Kidney epithelial cell (primary cell): ENCODE data around the gene KCNQ1. TPM values are rescaled to one million over a fixed set of nuclear protein-coding genes. Genes with fewer than 3 reads are reported as not detected.
A peak's percentile ranks its signal among the peaks of the same experiment; 100 is the strongest.

ENCODE experiments used
- DNase-seq: peaks from one replicate; pipeline ENCODE4 v3.0.0-alpha.2; 2010; ENCODE audit warnings: low read depth
- H3K27me3 ChIP-seq: 2 replicates; pipeline ENCODE4 v1.6.0; 2011; ENCODE audit warnings: low read length; ENCODE audit not compliant: control insufficient read depth, insufficient read depth
- H3K36me3 ChIP-seq: 2 replicates; pipeline ENCODE4 v1.5.1; 2011; ENCODE audit warnings: low read length; ENCODE audit not compliant: control insufficient read depth, insufficient read depth
- H3K4me3 ChIP-seq: 2 replicates; pipeline ENCODE4 v1.5.1; 2011; ENCODE audit warnings: low read depth, mild to moderate bottlenecking, control low read depth, low read length
- total RNA-seq: library from RNA; depleted of rRNA; stranded (reverse); fragments of >200 nt; gene quantifications from 2 replicates; pipeline ENCODE4 v1.2.3, GENCODE V29; 2015
- TF ChIP-seq, protein P1 (sequence below): IDR thresholded peaks from 2 replicates; pipeline ENCODE4 v1.5.1; 2011; ENCODE audit warnings: mild to moderate bottlenecking, moderate library complexity, low read length, control low read depth, inconsistent platforms; ENCODE audit not compliant: insufficient read depth, poor library complexity, severe bottlenecking

KCNQ1 gene
- total RNA-seq, 1 donor from 2014 or later = 2.3 TPM

- peaks cover 12% of the 10 kb centered on the region for H3K27me3 ChIP-seq
These were observed 86.0 kb downstream of the KCNQ1 start for GRCh38 chr11:2530855-2531200.

DNA sequence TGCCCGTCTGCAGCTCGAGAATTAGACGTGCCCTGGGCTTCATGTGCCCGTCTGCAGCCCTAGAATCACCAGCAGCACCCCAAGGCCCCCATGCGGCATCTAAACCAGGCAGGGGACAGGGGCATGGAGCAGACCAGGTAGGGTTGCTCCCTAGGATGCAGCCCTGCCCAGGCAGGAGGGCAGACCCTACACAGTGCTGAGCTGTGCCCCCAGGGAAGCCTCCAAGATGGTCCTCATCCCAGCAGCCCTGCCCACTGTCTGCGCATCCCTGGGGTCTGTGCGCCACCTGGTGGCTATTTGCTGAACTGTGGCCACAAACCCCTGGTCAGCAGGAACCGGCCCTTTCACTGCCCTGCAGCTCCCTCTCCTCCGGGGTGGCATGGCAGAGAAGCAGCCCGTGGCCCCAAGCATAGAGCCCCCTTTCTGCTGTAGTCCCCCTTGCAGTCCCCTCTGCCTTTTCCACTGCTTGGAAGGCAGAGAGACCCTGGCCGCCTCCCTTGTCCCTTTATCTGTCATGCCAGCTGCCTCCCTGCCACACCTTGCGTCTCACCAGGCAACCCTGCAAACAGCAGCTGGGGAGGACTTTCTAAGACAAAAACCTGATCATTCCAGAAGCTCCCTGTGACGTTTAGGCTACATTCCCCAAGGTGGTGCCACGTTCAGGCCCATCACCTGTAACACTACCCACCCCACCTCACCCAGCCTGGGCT is 86.6 kb downstream of the KCNQ1 start:
- Histone ChIP-seq H3K36me3 (no peaks in the 10 kb centered on the region), H3K4me3 (no peak overlapping the region), H3K27me3 (peaks cover 12% of the 10 kb centered on the region)
- DNase-seq = no peak
- TF ChIP-seq, protein P1, sequence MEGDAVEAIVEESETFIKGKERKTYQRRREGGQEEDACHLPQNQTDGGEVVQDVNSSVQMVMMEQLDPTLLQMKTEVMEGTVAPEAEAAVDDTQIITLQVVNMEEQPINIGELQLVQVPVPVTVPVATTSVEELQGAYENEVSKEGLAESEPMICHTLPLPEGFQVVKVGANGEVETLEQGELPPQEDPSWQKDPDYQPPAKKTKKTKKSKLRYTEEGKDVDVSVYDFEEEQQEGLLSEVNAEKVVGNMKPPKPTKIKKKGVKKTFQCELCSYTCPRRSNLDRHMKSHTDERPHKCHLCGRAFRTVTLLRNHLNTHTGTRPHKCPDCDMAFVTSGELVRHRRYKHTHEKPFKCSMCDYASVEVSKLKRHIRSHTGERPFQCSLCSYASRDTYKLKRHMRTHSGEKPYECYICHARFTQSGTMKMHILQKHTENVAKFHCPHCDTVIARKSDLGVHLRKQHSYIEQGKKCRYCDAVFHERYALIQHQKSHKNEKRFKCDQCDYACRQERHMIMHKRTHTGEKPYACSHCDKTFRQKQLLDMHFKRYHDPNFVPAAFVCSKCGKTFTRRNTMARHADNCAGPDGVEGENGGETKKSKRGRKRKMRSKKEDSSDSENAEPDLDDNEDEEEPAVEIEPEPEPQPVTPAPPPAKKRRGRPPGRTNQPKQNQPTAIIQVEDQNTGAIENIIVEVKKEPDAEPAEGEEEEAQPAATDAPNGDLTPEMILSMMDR = peak; percentile 91

More at GRCh38 chr11:2530855-2531200, 86.0 kb downstream of the KCNQ1 start:
- Histone ChIP-seq H3K4me3 (no peak overlapping the region), H3K36me3 (no peaks in the 10 kb centered on the region)
- TF ChIP-seq, protein P1 = no peak
- DNase-seq = no peak

DNA sequence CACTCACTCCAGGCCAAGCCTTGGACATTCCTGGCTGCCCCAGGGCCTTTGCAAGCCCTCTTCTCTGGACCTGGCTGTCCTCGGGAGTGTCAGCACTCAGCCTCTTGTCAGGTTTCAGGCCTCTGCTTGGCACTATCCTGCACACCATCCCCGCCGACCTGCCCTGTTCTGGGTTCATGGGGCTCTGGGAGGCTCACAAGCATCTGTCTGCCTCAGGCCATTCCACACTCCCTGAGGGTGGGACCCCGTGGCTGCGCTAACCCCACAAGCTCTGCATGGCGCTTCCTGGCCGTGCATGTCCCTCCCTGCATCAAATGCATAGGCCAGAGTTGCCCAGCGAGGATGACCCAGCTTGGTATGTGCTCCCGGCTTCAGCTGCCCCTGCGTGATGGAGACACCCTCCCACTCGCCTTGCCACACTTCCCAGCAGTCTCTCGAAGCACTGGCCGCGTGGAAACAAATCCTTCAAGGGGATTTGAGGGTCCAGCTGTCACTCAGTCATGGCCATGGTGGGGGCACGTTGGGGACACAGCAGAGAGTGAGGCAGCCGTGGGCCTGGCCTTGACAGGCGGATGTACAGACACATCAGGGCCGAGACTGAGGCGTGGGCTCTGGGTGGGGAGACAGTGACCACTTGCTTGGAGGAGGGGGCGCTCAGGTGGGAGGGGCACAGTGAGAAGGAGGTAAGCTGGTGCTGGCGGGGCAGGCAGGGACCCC is 87.3 kb downstream of the KCNQ1 start:
- Histone ChIP-seq H3K36me3 (no peaks in the 10 kb centered on the region), H3K4me3 (no peak overlapping the region), H3K27me3 (peaks cover 12% of the 10 kb centered on the region)
- DNase-seq = no peak
- TF ChIP-seq, protein P1 = no peak

GRCh38 chr11:2532704-2533586 is 88.1 kb downstream of the KCNQ1 start:
- Histone ChIP-seq H3K4me3 (no peak overlapping the region), H3K27me3 (peaks cover 12% of the 10 kb centered on the region), H3K36me3 (no peaks in the 10 kb centered on the region)
- peak; percentile 56 for DNase-seq
- TF ChIP-seq, protein P1 = peak; percentile 99

DNA sequence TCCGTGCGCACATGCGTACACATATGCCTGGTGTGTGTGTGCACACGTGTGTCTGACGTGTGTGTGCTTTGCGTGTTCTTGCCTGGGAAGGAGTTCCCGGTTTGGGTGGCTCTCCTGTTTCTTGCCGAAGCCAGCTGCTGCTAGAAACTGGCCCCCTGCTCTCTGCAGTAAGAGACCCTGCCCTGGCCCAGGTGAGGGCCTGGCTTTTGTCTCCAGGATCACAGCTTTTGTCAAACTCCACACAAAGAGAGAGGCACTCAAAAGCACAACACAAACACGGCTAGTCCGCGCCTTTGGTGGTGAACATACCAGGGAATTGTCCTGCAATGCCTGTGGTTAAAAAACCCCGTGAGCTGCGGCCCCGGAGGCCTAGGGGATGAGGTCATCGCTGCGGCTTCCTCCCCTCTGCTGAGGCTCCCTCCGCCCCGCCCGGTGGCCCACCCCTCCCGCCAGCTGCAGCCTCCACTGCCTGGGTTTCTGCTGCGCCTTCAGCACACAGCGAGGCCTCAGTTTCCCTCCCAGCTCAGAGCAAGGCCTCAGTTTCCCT is 88.9 kb downstream of the KCNQ1 start:
- H3K4me3 ChIP-seq = no peak overlapping the region
- H3K27me3 ChIP-seq = peaks cover 6% of the 10 kb centered on the region
- DNase-seq = peak; percentile 77
- TF ChIP-seq, protein P1 = no peak
- H3K36me3 ChIP-seq = no peaks in the 10 kb centered on the region
